ENCODE data around the gene UNC13B.

- TF ChIP-seq SRF (IDR thresholded peaks at IDR 0.05; ENCODE audit: low read depth, low read length) (no peak), FOSL1 (IDR thresholded peaks at IDR 0.05; ENCODE audit: insufficient read depth, low read depth, low read length) (no peak), POLR2A (IDR thresholded peaks at IDR 0.05; ENCODE audit: control extremely low read depth in 1 of 2, low read depth in 2 of 2, low read length in 2 of 2) (no peak), ASH2L (IDR thresholded peaks at IDR 0.05; ENCODE audit: low read length) (no peak), YY1 (IDR thresholded peaks at IDR 0.05; ENCODE audit: low read depth, low read length) (no peak), TEAD4 (IDR thresholded peaks at IDR 0.05; ENCODE audit: low read depth, low read length) (no peak), POLR2AphosphoS5 (IDR thresholded peaks at IDR 0.05; ENCODE audit: low read depth, low read length) (no peak), TAF1 (IDR thresholded peaks at IDR 0.05; ENCODE audit: low read depth, low read length) (no peak), CTCF (IDR thresholded peaks at IDR 0.05; ENCODE audit: control extremely low read depth in 1 of 3, insufficient read depth in 1 of 3, low read depth in 1 of 3, low read length in 3 of 3) (no peak), JUN (IDR thresholded peaks at IDR 0.05; ENCODE audit: low read depth, low read length) (no peak), TBP (IDR thresholded peaks at IDR 0.05; ENCODE audit: low read depth, low read length) (peak; percentile 89), CREB1 (IDR thresholded peaks at IDR 0.05) (no peak), CBX5 (IDR thresholded peaks at IDR 0.05; ENCODE audit: low read depth, low read length) (no peak), TCF12 (IDR thresholded peaks at IDR 0.05; ENCODE audit: low read depth, low read length) (no peak)
Observed at GRCh38 chr9:35135988-35136387, 25.8 kb upstream of the UNC13B start.
